Endothelial cell (in vitro differentiated cells): Measurements from ENCODE around the gene BST1. TPM values are rescaled to one million over a fixed set of nuclear protein-coding genes. Genes with fewer than 3 reads are reported as not detected.

Experiments
- DNase-seq: peaks from one replicate; pipeline ENCODE4 v3.0.0; 2021; ENCODE audit warnings: low spot score
- H3K27ac Mint-ChIP-seq: one replicate; pipeline ENCODE4 v1.8.0; 2021; ENCODE audit warnings: mixed read lengths, inconsistent platforms; ENCODE audit not compliant: unreplicated experiment
- H3K27me3 Mint-ChIP-seq: one replicate; pipeline ENCODE4 v1.8.0; 2021; ENCODE audit warnings: mild to moderate bottlenecking, moderate library complexity, mixed read lengths, inconsistent platforms; ENCODE audit not compliant: unreplicated experiment
- H3K36me3 Mint-ChIP-seq: one replicate; pipeline ENCODE4 v1.8.0; 2021; ENCODE audit warnings: mild to moderate bottlenecking, low read depth, mixed read lengths, inconsistent platforms; ENCODE audit not compliant: unreplicated experiment
- H3K4me1 Mint-ChIP-seq: one replicate; pipeline ENCODE4 v1.8.0; 2021; ENCODE audit warnings: mild to moderate bottlenecking, mixed read lengths, inconsistent platforms; ENCODE audit not compliant: unreplicated experiment
- H3K4me3 Mint-ChIP-seq: one replicate; pipeline ENCODE4 v1.8.0; 2021; ENCODE audit warnings: mild to moderate bottlenecking, mixed read lengths, inconsistent platforms; ENCODE audit not compliant: unreplicated experiment
- H3K9me3 Mint-ChIP-seq: one replicate; pipeline ENCODE4 v1.8.0; 2021; ENCODE audit warnings: mixed read lengths, inconsistent platforms; ENCODE audit not compliant: unreplicated experiment
- CTCF ChIP-seq: fragments of 200-600 bp; sonication (generic); IDR thresholded peaks from one replicate; pipeline ENCODE4 v1.5.0; 2021; ENCODE audit warnings: antibody characterized with exemption; ENCODE audit not compliant: unreplicated experiment
- long read RNA-seq: library from polyadenylated mRNA; unstranded; transcript quantifications from one replicate; pipeline ENCODE4 v2.0.0, GENCODE V29; 2020; ENCODE audit not compliant: unreplicated experiment
- total RNA-seq: library from RNA; stranded (reverse); fragmentation: NEBNext Ultra II Directional; extraction: Animal tissue kit (Norgen Biotek cat#: 25700); gene quantifications from one replicate; pipeline ENCODE4 v1.2.1, GENCODE V29; 2021; ENCODE audit not compliant: unreplicated experiment

The BST1 gene, protein sequence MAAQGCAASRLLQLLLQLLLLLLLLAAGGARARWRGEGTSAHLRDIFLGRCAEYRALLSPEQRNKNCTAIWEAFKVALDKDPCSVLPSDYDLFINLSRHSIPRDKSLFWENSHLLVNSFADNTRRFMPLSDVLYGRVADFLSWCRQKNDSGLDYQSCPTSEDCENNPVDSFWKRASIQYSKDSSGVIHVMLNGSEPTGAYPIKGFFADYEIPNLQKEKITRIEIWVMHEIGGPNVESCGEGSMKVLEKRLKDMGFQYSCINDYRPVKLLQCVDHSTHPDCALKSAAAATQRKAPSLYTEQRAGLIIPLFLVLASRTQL
- total RNA-seq = 12.6 TPM
- long read RNA-seq, transcript BST1-201 (9 exons, 1,480 nt) = major isoform, 9 of 15 reads
- long read RNA-seq, partial matches to known transcripts = 0 of 15 reads
- long read RNA-seq, other reads (novel, unspliced or antisense) = 6 of 15 reads

- Mint-ChIP-seq H3K27me3 (peaks cover 19% of the 10 kb centered on the region), H3K4me1 (peaks cover 28% of the 10 kb centered on the region), H3K4me3 (peak within 1 kb of the TSS; percentile 91), H3K9me3 (no peaks in the 10 kb centered on the region), H3K36me3 (peaks cover 15% of the 10 kb centered on the region), H3K27ac (no peak within 1 kb of the TSS)
- TF ChIP-seq CTCF = no peak
- peak; percentile 57 for DNase-seq
Observed at GRCh38 chr4:15702941-15703403, at the start of gene BST1. TSS of gene BST1 (plus strand) at chr4:15703065. CDS start at chr4:15703145, 80 bp downstream.

GRCh38 chr4:15653420-15653819, 49.4 kb upstream of the BST1 start:
- Mint-ChIP-seq H3K27me3 (peaks cover 13% of the 10 kb centered on the region), H3K4me1 (peaks cover 34% of the 10 kb centered on the region), H3K36me3 (no peaks in the 10 kb centered on the region), H3K4me3 (peak overlapping the region; percentile 99), H3K27ac (no peak overlapping the region), H3K9me3 (no peaks in the 10 kb centered on the region)
- no peak for DNase-seq
- no peak for TF ChIP-seq CTCF

DNA sequence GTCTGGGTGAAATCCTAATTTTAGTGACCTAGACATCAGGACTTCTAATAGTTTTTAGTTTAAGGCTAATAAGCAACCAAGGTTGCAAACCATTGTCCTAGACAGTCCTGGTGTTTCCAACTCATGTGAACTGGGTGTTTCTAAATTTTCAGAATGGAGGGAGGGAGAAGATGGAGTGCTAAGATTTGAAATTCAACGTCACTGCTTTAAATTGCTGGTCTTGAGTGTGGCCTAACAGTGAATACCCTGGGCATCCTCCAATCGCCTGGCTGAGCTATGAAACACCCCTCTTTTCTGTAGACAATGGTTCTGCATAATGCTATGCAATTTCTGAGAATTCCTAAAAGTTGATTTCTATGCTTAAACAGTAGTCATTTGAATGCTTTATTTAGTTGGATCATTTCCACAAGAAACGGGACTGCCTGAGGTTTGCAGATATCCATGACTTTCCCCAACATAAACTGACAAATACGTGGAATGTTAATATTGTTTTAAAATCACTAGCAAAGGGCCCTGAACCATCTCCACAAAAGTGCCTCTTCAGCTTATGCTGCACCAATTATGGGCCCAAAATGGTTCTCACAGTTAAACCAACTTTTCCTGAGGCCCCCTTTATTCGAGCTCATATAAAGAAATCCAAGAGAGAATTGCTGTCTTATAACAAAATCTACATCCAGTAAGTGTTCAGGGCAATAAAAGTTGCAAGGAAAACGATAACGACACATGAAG, 48.8 kb upstream of the BST1 start:
- Mint-ChIP-seq H3K36me3 (no peaks in the 10 kb centered on the region), H3K4me1 (peaks cover 34% of the 10 kb centered on the region), H3K9me3 (no peaks in the 10 kb centered on the region), H3K27ac (peak overlapping the region; percentile 89), H3K27me3 (peaks cover 13% of the 10 kb centered on the region), H3K4me3 (peak overlapping the region; percentile 99)
- TF ChIP-seq CTCF = no peak
- DNase-seq = no peak

DNA sequence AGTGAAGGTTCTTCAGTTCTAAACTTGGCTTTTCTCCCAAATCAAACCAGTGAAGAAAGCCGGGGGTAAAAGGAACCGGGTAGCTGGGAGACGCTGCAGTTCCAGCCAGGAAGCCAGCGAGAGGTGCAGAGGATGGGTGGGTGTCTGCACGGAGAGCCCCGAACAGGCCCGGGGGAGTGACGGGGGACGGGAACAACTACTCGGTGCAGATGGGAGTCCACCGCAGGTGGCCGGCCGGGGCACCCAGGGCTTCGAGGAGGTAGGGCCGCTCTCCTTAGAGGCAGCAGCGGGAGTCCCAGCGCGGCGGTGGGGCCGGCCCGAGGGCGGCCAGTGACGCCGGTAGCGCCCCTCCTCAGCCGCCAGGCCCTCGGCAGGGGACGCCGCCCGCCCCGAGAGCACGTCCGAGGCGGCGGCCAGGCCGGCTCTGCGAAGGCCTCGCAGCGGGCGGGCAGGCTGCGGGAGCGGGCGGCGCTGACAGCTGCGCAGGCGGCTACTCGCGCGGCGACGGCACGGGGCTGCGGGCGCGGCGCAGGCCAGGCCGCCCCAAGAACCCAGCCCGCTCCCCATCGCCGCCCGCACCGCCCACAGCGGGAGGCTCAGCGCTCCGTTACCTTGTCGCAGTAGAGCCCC, 48.2 kb upstream of the BST1 start:
- Mint-ChIP-seq H3K4me3 (peak overlapping the region; percentile 99), H3K27ac (peak overlapping the region; percentile 89), H3K27me3 (peaks cover 13% of the 10 kb centered on the region), H3K36me3 (no peaks in the 10 kb centered on the region), H3K4me1 (peaks cover 33% of the 10 kb centered on the region), H3K9me3 (no peaks in the 10 kb centered on the region)
- DNase-seq = peak; percentile 49
- TF ChIP-seq CTCF = no peak
